ENCODE data around the gene RAMP3.

RAMP3 gene

DNA sequence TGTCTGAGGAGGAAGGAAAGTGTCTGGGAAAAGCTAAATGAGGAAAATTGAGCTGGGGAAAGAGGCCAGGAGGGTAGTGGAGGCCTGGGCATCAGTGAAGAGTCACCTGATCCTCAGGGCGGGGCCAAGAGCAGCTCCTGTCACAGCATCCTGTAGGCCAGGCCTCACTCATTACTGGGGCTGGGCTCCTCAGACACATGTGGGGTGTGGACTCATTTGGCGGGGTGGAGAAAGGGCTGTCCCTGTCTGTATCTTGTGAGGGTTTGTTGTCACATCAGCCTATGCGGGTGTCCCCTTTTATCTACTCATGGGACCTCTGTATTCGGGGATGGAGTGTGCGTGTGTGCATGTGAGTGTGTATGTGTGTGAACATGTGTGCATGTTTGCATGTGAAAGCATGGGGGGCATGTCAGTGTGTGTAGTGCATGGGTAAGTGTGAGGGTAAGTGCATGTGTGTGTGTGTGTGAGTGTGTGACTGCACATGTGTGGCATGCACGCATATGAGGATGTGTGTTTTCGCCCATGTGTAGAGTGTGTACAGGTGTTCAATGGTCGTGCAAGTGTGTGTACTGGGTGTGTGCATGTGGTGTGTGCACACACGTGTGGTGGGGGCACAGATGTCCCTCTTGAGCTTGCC is 67.8 kb downstream of the RAMP3 start:
- no peaks in the 10 kb centered on the region for H3K9me3 Mint-ChIP-seq
- H3K4me1 Mint-ChIP-seq: no peaks in the 10 kb centered on the region
- peak overlapping the region in 1 of 2 donors; percentile 16 for H3K27ac Mint-ChIP-seq
- DNase-seq (no peak), ATAC-seq (peak; percentile 33)
- H3K4me3 Mint-ChIP-seq: no peak overlapping the region
- H3K27me3 Mint-ChIP-seq: peaks cover 63% of the 10 kb centered on the region

DNA sequence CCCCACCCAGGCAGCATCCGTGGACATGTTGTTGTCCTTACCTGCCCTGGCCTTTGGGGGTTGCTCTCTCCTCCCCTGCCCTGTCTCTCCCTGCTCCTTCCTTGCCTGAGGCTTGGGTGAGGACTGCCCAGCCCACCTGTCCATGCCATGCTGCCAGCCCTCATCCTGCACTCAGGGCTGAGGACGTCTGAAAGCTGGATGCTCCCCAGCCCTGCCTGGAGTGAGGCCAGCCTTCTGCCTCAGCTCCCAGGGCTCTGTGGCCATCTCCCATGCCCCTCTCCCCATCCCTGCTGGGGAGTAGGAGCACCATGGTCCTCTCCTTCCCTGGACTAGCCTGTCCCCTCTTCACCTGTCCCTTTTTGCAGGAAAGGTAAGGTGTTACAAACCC is 68.4 kb downstream of the RAMP3 start:
- Mint-ChIP-seq H3K4me3 (no peak overlapping the region), H3K4me1 (no peaks in the 10 kb centered on the region), H3K27me3 (peaks cover 68% of the 10 kb centered on the region), H3K9me3 (no peaks in the 10 kb centered on the region), H3K27ac (no peak overlapping the region)
- ATAC-seq (peak; percentile 6), DNase-seq (no peak)

DNA sequence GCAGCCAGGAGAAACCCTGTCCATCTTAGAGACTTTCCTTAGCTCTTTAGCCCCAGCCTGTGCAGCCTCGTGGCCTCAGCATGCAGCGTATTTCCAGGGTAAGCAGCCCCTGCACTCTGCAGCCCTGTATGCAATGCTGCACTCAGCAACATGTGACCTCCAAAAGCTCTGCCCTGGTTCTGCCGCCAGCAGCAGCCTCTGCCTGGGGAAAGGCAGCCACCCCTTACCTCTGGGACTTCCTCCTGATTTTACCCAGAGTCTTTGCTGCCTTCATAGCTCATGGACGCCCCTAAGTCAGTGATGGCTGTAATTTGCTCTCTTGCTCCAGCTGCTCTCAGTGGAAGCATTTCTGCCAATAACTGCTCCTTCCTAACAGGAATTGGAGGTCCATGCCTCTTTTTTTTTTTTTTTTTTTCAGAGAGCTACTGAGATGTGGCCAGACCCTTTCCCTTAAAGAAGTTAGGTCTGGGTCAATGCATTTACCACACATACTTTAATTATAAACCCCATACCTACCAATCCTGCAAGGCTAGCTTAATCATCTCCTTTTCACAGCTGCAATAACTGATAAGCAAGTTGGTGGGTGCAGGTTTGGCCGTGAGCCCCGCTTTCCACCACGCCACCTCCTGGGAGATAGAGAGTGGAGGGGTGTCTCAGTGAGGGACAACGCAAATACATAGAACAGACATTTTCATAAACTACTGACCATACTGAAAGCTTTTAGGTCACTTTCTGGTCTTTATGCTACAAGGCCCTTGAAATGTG is 71.7 kb downstream of the RAMP3 start:
- no peak overlapping the region for H3K4me3 Mint-ChIP-seq
- DNase-seq (no peak), ATAC-seq (no peak)
- no peaks in the 10 kb centered on the region for H3K9me3 Mint-ChIP-seq
- no peaks in the 10 kb centered on the region for H3K4me1 Mint-ChIP-seq
- H3K27ac Mint-ChIP-seq: no peak overlapping the region
- H3K27me3 Mint-ChIP-seq: peaks cover 84% of the 10 kb centered on the region

DNA sequence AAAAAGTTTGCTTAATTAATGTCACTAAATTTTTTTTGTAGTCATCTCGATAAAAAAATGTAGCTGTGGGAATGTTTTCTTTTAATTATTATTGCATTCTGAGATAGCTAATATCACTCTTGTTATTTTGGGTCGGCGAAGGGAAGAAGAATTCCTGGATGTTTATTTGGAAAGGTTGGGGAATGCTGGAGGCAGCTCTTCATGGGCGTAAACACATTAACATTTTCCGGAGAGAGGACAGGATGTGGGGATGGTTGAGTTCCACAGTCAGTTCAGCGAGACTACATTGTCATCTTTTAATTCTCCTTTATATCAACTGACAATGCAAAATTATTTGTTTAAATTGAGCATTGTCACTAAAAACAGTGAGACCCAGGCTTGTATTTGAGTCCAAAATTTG is 72.5 kb downstream of the RAMP3 start:
- DNase-seq (no peak), ATAC-seq (no peak)
- Mint-ChIP-seq H3K4me1 (no peaks in the 10 kb centered on the region), H3K9me3 (no peaks in the 10 kb centered on the region), H3K27me3 (peaks cover 89% of the 10 kb centered on the region), H3K4me3 (no peak overlapping the region), H3K27ac (no peak overlapping the region)

DNA sequence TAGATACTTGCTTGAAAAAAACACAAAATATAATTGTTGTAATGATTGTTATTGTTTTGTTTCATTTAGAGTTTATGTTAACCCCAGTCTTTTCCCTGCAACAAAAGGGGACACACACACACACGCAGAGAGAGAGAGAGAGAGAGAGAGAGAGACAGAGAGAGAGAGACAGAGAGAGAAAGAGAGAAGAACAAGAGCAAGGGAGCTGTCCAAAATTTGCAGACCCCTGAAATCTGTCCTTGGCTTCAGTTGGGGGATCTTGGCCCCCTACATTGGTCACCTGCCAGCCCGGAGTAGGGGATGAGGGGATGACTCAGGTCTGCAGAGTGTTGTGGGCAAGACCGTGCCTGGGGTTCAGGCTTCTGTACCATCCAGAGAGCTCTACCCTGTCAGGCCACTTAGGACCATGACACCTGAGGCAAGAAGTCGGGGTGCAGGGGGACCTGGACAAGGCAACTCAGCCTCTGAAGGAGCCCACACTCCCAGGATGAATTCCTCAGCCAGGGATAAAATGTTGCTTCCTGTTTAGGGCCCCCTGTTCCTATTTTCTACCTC is 73.1 kb downstream of the RAMP3 start:
- Mint-ChIP-seq H3K9me3 (no peaks in the 10 kb centered on the region), H3K4me3 (no peak overlapping the region), H3K27ac (no peak overlapping the region), H3K27me3 (peaks cover 89% of the 10 kb centered on the region), H3K4me1 (no peaks in the 10 kb centered on the region)
- DNase-seq (no peak), ATAC-seq (no peak)

DNA sequence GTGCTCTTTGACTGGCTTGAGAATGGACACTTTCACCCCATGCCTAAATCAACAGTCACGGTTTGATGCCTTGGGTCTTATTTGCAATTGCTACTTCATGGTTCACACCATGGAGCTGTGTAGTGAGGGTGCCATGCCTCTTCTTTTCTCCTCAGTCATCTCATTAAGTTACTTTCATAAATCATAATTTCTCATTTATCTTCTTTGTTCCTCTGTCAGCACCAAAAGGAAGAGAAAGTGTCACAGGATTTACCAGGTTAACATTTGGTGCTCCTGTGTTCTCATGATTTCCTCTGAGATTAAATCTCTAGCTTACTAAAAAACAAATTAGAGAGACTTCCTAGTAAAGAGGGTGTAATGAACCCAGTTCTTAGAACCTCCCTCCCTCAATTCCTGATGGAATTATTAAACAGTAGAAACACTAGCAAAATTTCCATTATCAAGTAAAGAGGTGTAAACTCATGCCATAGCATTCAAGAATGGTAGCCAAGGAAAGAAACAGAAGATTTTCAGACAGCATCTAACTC is 75.7 kb downstream of the RAMP3 start:
- ATAC-seq (no peak), DNase-seq (no peak)
- H3K4me1 Mint-ChIP-seq: no peaks in the 10 kb centered on the region
- no peaks in the 10 kb centered on the region for H3K9me3 Mint-ChIP-seq
- H3K27me3 Mint-ChIP-seq: peaks cover 80% of the 10 kb centered on the region
- no peak overlapping the region for H3K27ac Mint-ChIP-seq
- no peak overlapping the region for H3K4me3 Mint-ChIP-seq
